HCT116 (cell line): ENCODE measurements around the gene GABBR2. TPM values are rescaled to one million over a fixed set of nuclear protein-coding genes. Genes with fewer than 3 reads are reported as not detected.

Experiments used
- ATAC-seq: fragments of 200-7000 bp; cut with Tn5 transposase; 2 replicates; pipeline ENCODE4 v1.9.1; 2020; ENCODE audit warnings: mild to moderate bottlenecking, moderate library complexity
- BruUV-seq: library from RNA; stranded (reverse); fragments of 400-500 nt; replicated peaks from 2 replicates; lab custom pipeline; 2021; lab: Mats Ljungman, UMichigan
- CTCF ChIA-PET: fragments of 300-600 bp; sonication (Branson Sonifier 250); formaldehyde crosslinking; loops from one replicate; lab custom pipeline; 2021; ENCODE audit warnings: antibody characterized with exemption; lab: Charles Lee
- POLR2A ChIA-PET: fragments of 300-600, 350-600 bp; sonication (Branson Sonifier 250); formaldehyde crosslinking; loops from one replicate; lab custom pipeline; 2021; ENCODE audit warnings: antibody characterized with exemption; lab: Charles Lee
- RAD21 ChIA-PET, 2 experiments: fragments of 300-600 bp; sonication (Branson Sonifier 250); formaldehyde crosslinking; loops; one replicate each; lab custom pipeline; 2023; ENCODE audit warnings: low total read pairs in 2 of 2; ENCODE audit not compliant: uncharacterized antibody in 2 of 2, unreplicated experiment in 2 of 2, low non-redundant PET in 1 of 2; lab: Charles Lee
- DNase-seq: peaks from one replicate; pipeline ENCODE4 v3.0.0-alpha.2; 2010; ENCODE audit warnings: low read depth, low spot score
- H2AFZ ChIP-seq: fragments of 200-600 bp; shearing (Covaris generic), sonication (generic); 2 replicates; pipeline ENCODE4 v1.6.1; 2017; ENCODE audit warnings: low read depth, mixed run types, mixed read lengths, antibody characterized with exemption, low read length; ENCODE audit not compliant: poor library complexity, severe bottlenecking
- H3K27ac ChIP-seq: 2 replicates; pipeline ENCODE4 v1.5.1; 2012; ENCODE audit warnings: low read depth, low read length
- H3K27me3 ChIP-seq: fragments of 200-600 bp; sonication (generic); 2 replicates; pipeline ENCODE4 v1.6.1; 2016; ENCODE audit warnings: mixed run types, low read length, mixed read lengths; ENCODE audit not compliant: insufficient read depth
- H3K36me3 ChIP-seq, 2 experiments: fragments of 200-500 bp in 1 of 2; fragments of 200-600 bp in 1 of 2; sonication (Bioruptor generic) in 1 of 2; sonication (generic) in 1 of 2; 2 replicates each; pipeline versions ENCODE4 v1.5.1 to v1.6.1; 2014 to 2016; ENCODE audit warnings: low read length in 2 of 2, inconsistent platforms in 1 of 2, mixed read lengths in 1 of 2, mixed run types in 1 of 2; ENCODE audit not compliant: insufficient read depth in 2 of 2, control insufficient read depth in 1 of 2
- H3K4me1 ChIP-seq, 2 experiments: fragments of 200-600 bp in 1 of 2; sonication (generic) in 1 of 2; 2 replicates each; pipeline versions ENCODE4 v1.5.1 to v1.6.1; 2012 to 2017; ENCODE audit warnings: low read length in 2 of 2, inconsistent platforms in 1 of 2, mild to moderate bottlenecking in 1 of 2, mixed read lengths in 1 of 2, mixed run types in 1 of 2, moderate library complexity in 1 of 2; ENCODE audit not compliant: insufficient read depth in 2 of 2, control insufficient read depth in 1 of 2
- H3K4me2 ChIP-seq: fragments of 200-600 bp; sonication (generic); 2 replicates; pipeline ENCODE4 v1.6.1; 2017; ENCODE audit warnings: mixed run types, low read length, mixed read lengths
- H3K4me3 ChIP-seq, 2 experiments: fragments of 200-600 bp in 1 of 2; sonication (generic) in 1 of 2; replicated peaks in 1 of 2; 2 replicates each; pipeline ENCODE4 v1.5.1; 2011 to 2016; ENCODE audit warnings: low read length in 2 of 2, control low read depth in 1 of 2, low read depth in 1 of 2, mild to moderate bottlenecking in 1 of 2, mixed read lengths in 1 of 2, mixed run types in 1 of 2
- H3K79me2 ChIP-seq: fragments of 200-600 bp; sonication (generic); 2 replicates; pipeline ENCODE4 v1.6.1; 2017; ENCODE audit warnings: mild to moderate bottlenecking, mixed run types, low read length, moderate library complexity, mixed read lengths; ENCODE audit not compliant: insufficient read depth
- H3K9ac ChIP-seq: fragments of 200-600 bp; sonication (generic); 2 replicates; pipeline ENCODE4 v1.6.1; 2016; ENCODE audit warnings: low read length, mixed read lengths
- H3K9me2 ChIP-seq: fragments of 200-600 bp; sonication (generic), shearing (Covaris generic); 2 replicates; pipeline ENCODE4 v1.6.1; 2017; ENCODE audit warnings: mixed run types, mild to moderate bottlenecking, moderate library complexity; ENCODE audit not compliant: insufficient read depth
- H3K9me3 ChIP-seq, 2 experiments: fragments of 200-500 bp in 1 of 2; fragments of 200-600 bp in 1 of 2; sonication (Bioruptor generic) in 1 of 2; sonication (generic) in 1 of 2; 2 replicates each; pipeline ENCODE4 v1.6.1; 2014 to 2017; ENCODE audit warnings: low read length in 2 of 2, mixed read lengths in 2 of 2, inconsistent platforms in 1 of 2, low read depth in 1 of 2, mild to moderate bottlenecking in 1 of 2, mixed run types in 1 of 2, moderate library complexity in 1 of 2; ENCODE audit not compliant: control insufficient read depth in 1 of 2, insufficient read depth in 1 of 2
- H4K20me1 ChIP-seq: fragments of 200-600 bp; sonication (generic), shearing (Covaris generic); 2 replicates; pipeline ENCODE4 v1.6.1; 2017; ENCODE audit warnings: mixed run types, mild to moderate bottlenecking, moderate library complexity; ENCODE audit not compliant: insufficient read depth
- CBX3 ChIP-seq: IDR thresholded peaks from 2 replicates; pipeline ENCODE4 v1.6.1; 2012; ENCODE audit warnings: low read depth
- CEBPB ChIP-seq: IDR thresholded peaks from 2 replicates; pipeline ENCODE4 v1.6.1; 2012; ENCODE audit warnings: low read depth
- CTCF ChIP-seq, 3 experiments: fragments of 200-600 bp in 1 of 3; sonication (generic) in 1 of 3; IDR thresholded peaks in 2 of 3; conservative IDR thresholded peaks in 1 of 3; 2 replicates each; pipeline ENCODE4 v1.5.1; 2012 to 2017; ENCODE audit warnings: low read depth in 2 of 3, low read length in 2 of 3, antibody characterized with exemption in 1 of 3, borderline replicate concordance in 1 of 3, control low read depth in 1 of 3, mild to moderate bottlenecking in 1 of 3, mixed read lengths in 1 of 3, mixed run types in 1 of 3, moderate library complexity in 1 of 3; ENCODE audit not compliant: insufficient read depth in 1 of 3
- ELF1 ChIP-seq: IDR thresholded peaks from 2 replicates; pipeline ENCODE4 v1.6.1; 2012; ENCODE audit warnings: low read depth, borderline replicate concordance
- EZH2 ChIP-seq: fragments of 200-600 bp; sonication (generic); IDR thresholded peaks from 2 replicates; pipeline ENCODE4 v1.6.1; 2017; ENCODE audit warnings: antibody characterized with exemption, mixed run types
- EZH2phosphoT487 ChIP-seq: fragments of 200-600 bp; IDR thresholded peaks from 2 replicates; pipeline ENCODE4 v1.6.1; 2018; ENCODE audit warnings: antibody characterized with exemption, borderline replicate concordance
- JUND ChIP-seq: IDR thresholded peaks from 2 replicates; pipeline ENCODE4 v1.6.1; 2012
- MAX ChIP-seq: IDR thresholded peaks from 2 replicates; pipeline ENCODE4 v1.6.1; 2012
- POLR2A ChIP-seq: IDR thresholded peaks from 2 replicates; pipeline ENCODE4 v1.7.0; 2011; ENCODE audit warnings: borderline replicate concordance; ENCODE audit not compliant: insufficient read depth, insufficient read length; ENCODE audit errors: extremely low read depth
- POLR2AphosphoS5 ChIP-seq: IDR thresholded peaks from 2 replicates; pipeline ENCODE4 v1.6.1; 2011; ENCODE audit warnings: mild to moderate bottlenecking, low read depth, low read length, moderate library complexity
- RAD21 ChIP-seq: IDR thresholded peaks from 2 replicates; pipeline ENCODE4 v1.6.1; 2012; ENCODE audit warnings: low read depth, mild to moderate bottlenecking
- REST ChIP-seq: IDR thresholded peaks from 2 replicates; pipeline ENCODE4 v1.6.1; 2012; ENCODE audit warnings: low read depth
- SIN3A ChIP-seq: IDR thresholded peaks from 2 replicates; pipeline ENCODE4 v1.6.1; 2012; ENCODE audit warnings: low read depth
- SP1 ChIP-seq: IDR thresholded peaks from 2 replicates; pipeline ENCODE4 v1.6.1; 2012; ENCODE audit warnings: low read depth
- YY1 ChIP-seq: IDR thresholded peaks from 2 replicates; pipeline ENCODE4 v1.6.1; 2011; ENCODE audit warnings: low read length, low read depth, moderate library complexity, mild to moderate bottlenecking; ENCODE audit not compliant: insufficient replicate concordance; ENCODE audit errors: extremely low read depth
- ZBTB33 ChIP-seq: IDR thresholded peaks from 2 replicates; pipeline ENCODE4 v1.6.1; 2011; ENCODE audit warnings: mild to moderate bottlenecking, low read length, moderate library complexity; ENCODE audit not compliant: insufficient replicate concordance; ENCODE audit errors: extremely low read depth
- ZFX ChIP-seq: fragments of 450-650 bp; IDR thresholded peaks from 2 replicates; pipeline ENCODE4 v1.6.1; 2017
- ZNF274 ChIP-seq: fragments of 200-500 bp; sonication (Bioruptor generic); IDR thresholded peaks from 2 replicates; pipeline ENCODE4 v1.6.1; 2014; ENCODE audit warnings: mild to moderate bottlenecking, low read depth, low read length, inconsistent platforms
- intact Hi-C: fragments of 100-400 bp; cut with micrococcal nuclease; formaldehyde crosslinking; loops from 2 replicates; pipeline ENCODE4 v1.10.0; 2022
- total RNA-seq: library from RNA; stranded (reverse); gene quantifications from one replicate; pipeline ENCODE4 v1.2.1, GENCODE V29; 2021; ENCODE audit not compliant: unreplicated experiment

The GABBR2 gene
- total RNA-seq, 1 experiment from 2014 or later = 0.15 TPM

GRCh38 chr9:98647236-98647635 is 61.5 kb downstream of the GABBR2 start:
- DNase-seq (no peak), ATAC-seq (no peak)
- no TSS peak for BruUV-seq
- Histone ChIP-seq H3K4me3 (no peak overlapping the region), H3K9ac (no peak overlapping the region), H3K4me2 (no peak overlapping the region), H3K36me3 (no peaks in the 10 kb centered on the region), H2AFZ (no peak overlapping the region), H3K4me1 (no peaks in the 10 kb centered on the region), H4K20me1 (no peaks in the 10 kb centered on the region), H3K9me2 (no peaks in the 10 kb centered on the region), H3K79me2 (no peaks in the 10 kb centered on the region), H3K9me3 (no peaks in the 10 kb centered on the region), H3K27me3 (peaks cover 6% of the 10 kb centered on the region), H3K27ac (no peak overlapping the region)
- TF ChIP-seq EZH2 (no peak), POLR2A (no peak), ZBTB33 (no peak), REST (no peak), ELF1 (no peak), EZH2phosphoT487 (no peak), JUND (no peak), SIN3A (no peak), SP1 (no peak), CTCF (IDR thresholded peaks at IDR 0.05 in 2 of 3, conservative IDR thresholded peaks at IDR 0.05 in 1 of 3; ENCODE audit: borderline replicate concordance in 1 of 3, insufficient read depth in 1 of 3, low read depth in 2 of 3, low read length in 2 of 3) (no peak), CEBPB (no peak), CBX3 (no peak), POLR2AphosphoS5 (no peak), RAD21 (no peak), ZNF274 (no peak), YY1 (no peak), MAX (no peak), ZFX (no peak)
- POLR2A ChIA-PET = no interaction called here
- intact Hi-C loops = no loop called here
- CTCF ChIA-PET = no interaction called here
- RAD21 ChIA-PET = no interaction called here
